SK-N-SH (cell line): ENCODE measurements around the gene MYH7B. TPM values are rescaled to one million over a fixed set of nuclear protein-coding genes. Genes with fewer than 3 reads are reported as not detected.

Experiments used
- CTCF ChIA-PET: fragments of 300-600, 350-600 bp; formaldehyde crosslinking; extraction: SDS; loops from one replicate; lab custom pipeline; 2021; lab: Yijun Ruan, JAX
- POLR2A ChIA-PET: fragments of 350-600 bp; sonication (Branson Sonifier 250); formaldehyde crosslinking; extraction: SDS; loops from one replicate; lab custom pipeline; 2020; ENCODE audit warnings: antibody characterized with exemption, inconsistent platforms; lab: Yijun Ruan, JAX
- DNase-seq: peaks from one replicate; pipeline ENCODE4 v3.0.0; 2012
- H2AFZ ChIP-seq: fragments of 200-600 bp; sonication (generic); 2 replicates; pipeline ENCODE4 v1.8.1; 2016; ENCODE audit warnings: antibody characterized with exemption, mild to moderate bottlenecking, low read depth
- H3F3A ChIP-seq: fragments of 200-600 bp; sonication (generic); replicated peaks from 2 replicates; pipeline ENCODE3; 2016; ENCODE audit warnings: antibody characterized with exemption, mild to moderate bottlenecking; ENCODE audit not compliant: insufficient read depth
- H3K27ac ChIP-seq, 2 experiments: fragments of 200-500 bp in 1 of 2; fragments of 200-600 bp in 1 of 2; sonication (Bioruptor generic) in 1 of 2; sonication (generic), shearing (Covaris generic) in 1 of 2; 2 replicates each; pipeline versions ENCODE4 v1.5.1 to v1.6.1; 2014 to 2016; ENCODE audit warnings: low read depth in 2 of 2, inconsistent platforms in 1 of 2, low read length in 1 of 2, mild to moderate bottlenecking in 1 of 2, mixed read lengths in 1 of 2
- H3K27me3 ChIP-seq: fragments of 200-600 bp; sonication (generic), shearing (Covaris generic); 2 replicates; pipeline ENCODE4 v1.6.1; 2016; ENCODE audit warnings: mixed run types; ENCODE audit not compliant: insufficient read depth
- H3K36me3 ChIP-seq, 2 experiments: fragments of 200-500 bp in 1 of 2; fragments of 200-600 bp in 1 of 2; sonication (Bioruptor generic) in 1 of 2; sonication (generic) in 1 of 2; replicated peaks in 1 of 2; 2 replicates each; pipeline versions ENCODE3 to v1.5.1; 2014 to 2016; ENCODE audit warnings: low read length in 1 of 2, mild to moderate bottlenecking in 1 of 2; ENCODE audit not compliant: insufficient read depth in 2 of 2, control insufficient read depth in 1 of 2
- H3K4me1 ChIP-seq, 2 experiments: fragments of 200-500 bp in 1 of 2; fragments of 200-600 bp in 1 of 2; sonication (Bioruptor generic) in 1 of 2; sonication (generic), shearing (Covaris generic) in 1 of 2; 2 replicates each; pipeline versions ENCODE4 v1.5.1 to v1.6.1; 2014 to 2016; ENCODE audit warnings: low read depth in 1 of 2, low read length in 1 of 2, mixed run types in 1 of 2; ENCODE audit not compliant: insufficient read depth in 2 of 2, control insufficient read depth in 1 of 2
- H3K4me2 ChIP-seq: fragments of 200-600 bp; sonication (generic), shearing (Covaris generic); 2 replicates; pipeline ENCODE4 v1.6.1; 2017; ENCODE audit warnings: mixed run types
- H3K4me3 ChIP-seq, 2 experiments: fragments of 200-500 bp in 1 of 2; fragments of 200-600 bp in 1 of 2; sonication (Bioruptor generic) in 1 of 2; sonication (generic), shearing (Covaris generic) in 1 of 2; 2 replicates each; pipeline versions ENCODE4 v1.5.1 to v1.8.1; 2014 to 2016; ENCODE audit warnings: low read depth in 2 of 2, inconsistent platforms in 1 of 2, low read length in 1 of 2, mild to moderate bottlenecking in 1 of 2, mixed read lengths in 1 of 2, moderate library complexity in 1 of 2
- H3K79me2 ChIP-seq: fragments of 200-600 bp; sonication (generic); 2 replicates; pipeline ENCODE4 v1.8.1; 2017; ENCODE audit warnings: mild to moderate bottlenecking; ENCODE audit not compliant: insufficient read depth
- H3K9ac ChIP-seq: fragments of 200-600 bp; sonication (generic); 2 replicates; pipeline ENCODE4 v1.6.1; 2017; ENCODE audit warnings: mixed run types
- H3K9me2 ChIP-seq: fragments of 200-600 bp; sonication (generic); 2 replicates; pipeline ENCODE4 v1.6.1; 2017; ENCODE audit warnings: mixed run types
- H3K9me3 ChIP-seq: fragments of 200-600 bp; sonication (generic); 2 replicates; pipeline ENCODE4 v1.6.1; 2017; ENCODE audit warnings: mixed run types, mild to moderate bottlenecking, moderate library complexity
- H4K20me1 ChIP-seq: fragments of 200-600 bp; sonication (generic); 2 replicates; pipeline ENCODE4 v1.6.1; 2017; ENCODE audit warnings: mild to moderate bottlenecking, mixed run types; ENCODE audit not compliant: insufficient read depth
- FOXM1 ChIP-seq: IDR thresholded peaks from 2 replicates; pipeline ENCODE4 v1.4.0; 2012; ENCODE audit warnings: low read depth, mild to moderate bottlenecking
- GATA2 ChIP-seq: sonication (generic); formaldehyde crosslinking; IDR thresholded peaks from 2 replicates; pipeline ENCODE4 v1.5.0; 2020; ENCODE audit warnings: mild to moderate bottlenecking, missing genetic modification reagents
- MXI1 ChIP-seq: IDR thresholded peaks from 2 replicates; pipeline ENCODE4 v1.6.1; 2012; ENCODE audit warnings: mild to moderate bottlenecking, low read depth, low read length, improper control_type of control experiment
- NRF1 ChIP-seq: IDR thresholded peaks from 2 replicates; pipeline ENCODE4 v1.6.1; 2012; ENCODE audit warnings: low read depth, mild to moderate bottlenecking, low read length
- PBX3 ChIP-seq: IDR thresholded peaks from 2 replicates; pipeline ENCODE4; 2012
- POLR2AphosphoS5 ChIP-seq: IDR thresholded peaks from 2 replicates; pipeline ENCODE4 v1.6.1; 2012; ENCODE audit warnings: low read depth, low read length
- SMC3 ChIP-seq: IDR thresholded peaks from 2 replicates; pipeline ENCODE4 v1.6.1; 2012; ENCODE audit warnings: low read depth, low read length, improper control_type of control experiment
- ZBTB33 ChIP-seq: IDR thresholded peaks from 2 replicates; pipeline ENCODE4 v1.4.0; 2012; ENCODE audit warnings: low read depth, borderline replicate concordance
- WGBS: methylation state at CpG from one replicate; pipeline ENCODE4 v1.1.6; 2017; ENCODE audit warnings: low lambda C conversion rate; 5-methylcytosine and 5-hydroxymethylcytosine counted together
- polyA plus RNA-seq, 3 experiments: library from polyadenylated mRNA; depleted of rRNA; stranded (reverse); fragments of >200 nt; gene quantifications; 2 replicates each; pipeline ENCODE4 v1.2.3, GENCODE V29; 2012

MYH7B gene
- polyA plus RNA-seq, 1 of the 3 experiments (the other 2 are of a cell fraction) = 0.41 TPM

GRCh38 chr20:34953960-34954359 is 1.7 kb upstream of the MYH7B start:
- TF ChIP-seq GATA2 (CRISPR knock-in tag) (no peak), PBX3 (no peak)
- H3K36me3 ChIP-seq = peaks cover 12 to 21% of the 10 kb centered on the region in 2 experiments
- H3K4me3 ChIP-seq = no peak overlapping the region
- no peak overlapping the region for H3K9ac ChIP-seq
- H3K9me3 ChIP-seq = no peaks in the 10 kb centered on the region
- no peaks in the 10 kb centered on the region for H3K27me3 ChIP-seq
- H3K4me2 ChIP-seq = no peak overlapping the region
- WGBS = 96% methylated on average over 7 of the region's 7 CpGs
- no peaks in the 10 kb centered on the region for H3K9me2 ChIP-seq
- ChIA-PET CTCF (no interaction called here), POLR2A (no interaction called here)
- no peak for DNase-seq
- H3K27ac ChIP-seq = no peak overlapping the region
- peaks cover 28% of the 10 kb centered on the region; the same call in 1 of the 2 replicates for H3K79me2 ChIP-seq
- no peaks in the 10 kb centered on the region for H4K20me1 ChIP-seq
- H2AFZ ChIP-seq = no peak overlapping the region
- H3K4me1 ChIP-seq = peaks cover 10 to 15% of the 10 kb centered on the region in 2 experiments; a peak in 3 of 4 replicates
- peaks cover 5% of the 10 kb centered on the region for H3F3A ChIP-seq

GRCh38 chr20:34954904-34955230 is 801 bp upstream of the MYH7B start:
- CTCF ChIA-PET = interaction anchor here (1.4 to 4.5 kb wide), 3 partner anchors 74 to 86 kb away, joined by 5 to 61 read pairs (median 5); partner anchors contain the start of gene GGT7
- Histone ChIP-seq H2AFZ (peak overlapping the region; percentile 95), H3K27me3 (no peaks in the 10 kb centered on the region), H3K9me2 (no peaks in the 10 kb centered on the region), H3K9ac (peak overlapping the region; percentile 80), H3K4me2 (peak overlapping the region; percentile 81), H3K27ac (peak overlapping the region; percentile 84 to 95), H3K4me3 (peak overlapping the region; percentile 67 to 70), H3K4me1 (peaks cover 10 to 15% of the 10 kb centered on the region in 2 experiments; a peak in 3 of 4 replicates), H4K20me1 (no peaks in the 10 kb centered on the region), H3K36me3 (peaks cover 9 to 15% of the 10 kb centered on the region in 2 experiments), H3K79me2 (peaks cover 28% of the 10 kb centered on the region; the same call in 1 of the 2 replicates), H3F3A (no peaks in the 10 kb centered on the region), H3K9me3 (no peaks in the 10 kb centered on the region)
- TF ChIP-seq FOXM1 = no peak
- no peak for TF ChIP-seq ZBTB33
- no peak for TF ChIP-seq SMC3
- TF ChIP-seq POLR2AphosphoS5 = no peak
- TF ChIP-seq NRF1 = no peak
- peak; percentile 42; the same call in 1 of the 2 replicates for TF ChIP-seq MXI1
- POLR2A ChIA-PET = interaction anchor here (0.5 to 2.1 kb wide), 4 partner anchors 14 to 82 kb away, joined by 3 to 8 read pairs (median 4); partner anchors contain the start of gene GGT7
- DNase-seq = peak; percentile 59
- 21% methylated on average over 13 of the region's 13 CpGs for WGBS
